A549 (cell line): ENCODE results near the gene SMIM32. TPM values are rescaled to one million over a fixed set of nuclear protein-coding genes. Genes with fewer than 3 reads are reported as not detected.

Experiments
- ATAC-seq, 2 experiments: fragments of 200-7000 bp in 1 of 2; fragments of >200 bp in 1 of 2; cut with Nextera tagmentation in 1 of 2; cut with Tn5 transposase in 1 of 2; 3 replicates each; pipeline versions ENCODE4 v1.8.0 to v1.9.1; 2018 to 2020; ENCODE audit warnings: mild to moderate bottlenecking in 1 of 2, moderate library complexity in 1 of 2
- CTCF ChIA-PET: fragments of 300-600 bp; sonication (Branson Sonifier 250); formaldehyde crosslinking; extraction: SDS; loops from one replicate; lab custom pipeline; 2021; ENCODE audit warnings: antibody characterized with exemption, inconsistent platforms; lab: Yijun Ruan, JAX
- POLR2A ChIA-PET: fragments of 350-600 bp; formaldehyde crosslinking; extraction: SDS; loops from one replicate; lab custom pipeline; 2021; ENCODE audit warnings: antibody characterized with exemption, inconsistent platforms; lab: Yijun Ruan, JAX
- DNase-seq, 2 experiments: peaks; one replicate each; pipeline versions ENCODE4 v3.0.0 to v3.0.0-alpha.2; 2011 to 2016; ENCODE audit warnings: low read depth in 1 of 2, low spot score in 1 of 2
- FAIRE-seq: peaks from 2 replicates; lab custom pipeline; 2011; peaks lifted over from hg19 to GRCh38; lab: Jason Lieb, UNC
- H3K27ac ChIP-seq, 2 experiments: fragments of >200 bp; sonication (Bioruptor Twin); formaldehyde crosslinking; 3 replicates each; pipeline ENCODE4 v1.5.1; 2016 to 2017
- H3K4me1 ChIP-seq: fragments of >200 bp; sonication (Bioruptor Twin); formaldehyde crosslinking; 3 replicates; pipeline ENCODE4 v1.6.1; 2016
- H3K4me2 ChIP-seq: fragments of >200 bp; sonication (Bioruptor Twin); formaldehyde crosslinking; 3 replicates; pipeline ENCODE4 v1.6.1; 2016
- H3K4me3 ChIP-seq: fragments of >200 bp; sonication (Bioruptor Twin); formaldehyde crosslinking; 3 replicates; pipeline ENCODE4 v1.5.1; 2016
- H3K9me3 ChIP-seq: fragments of >200 bp; sonication (Bioruptor Twin); formaldehyde crosslinking; 3 replicates; pipeline ENCODE4 v1.6.1; 2016
- CBX2 ChIP-seq: fragments of 200-600 bp; sonication (generic); IDR thresholded peaks from 2 replicates; pipeline ENCODE4 v1.6.1; 2016; ENCODE audit warnings: low read depth, mild to moderate bottlenecking, borderline replicate concordance
- CBX8 ChIP-seq: fragments of 200-600 bp; sonication (generic); IDR thresholded peaks from 2 replicates; pipeline ENCODE4 v1.6.1; 2016
- CEBPB ChIP-seq, 2 experiments: fragments of >200 bp in 1 of 2; sonication (Bioruptor Twin) in 1 of 2; formaldehyde crosslinking in 1 of 2; IDR thresholded peaks; 2 replicates each; pipeline ENCODE4 v1.6.1; 2012 to 2016
- CHD4 ChIP-seq: fragments of 200-600 bp; sonication (generic); IDR thresholded peaks from 2 replicates; pipeline ENCODE4 v1.6.1; 2016; ENCODE audit warnings: antibody characterized with exemption, mild to moderate bottlenecking, borderline replicate concordance
- EHMT2 ChIP-seq: fragments of 200-600 bp; sonication (generic); IDR thresholded peaks from 2 replicates; pipeline ENCODE4 v1.6.1; 2016; ENCODE audit warnings: antibody characterized with exemption, low read depth, mild to moderate bottlenecking, moderate library complexity
- EP300 ChIP-seq, 2 experiments: fragments of >200 bp; sonication (Bioruptor Twin); formaldehyde crosslinking; IDR thresholded peaks; 2 replicates in 1 of 2; 3 replicates in 1 of 2; pipeline ENCODE4 v1.6.1; 2016 to 2017
- ESRRA ChIP-seq: fragments of 150-350 bp; IDR thresholded peaks from 2 replicates; pipeline ENCODE4 v1.6.1; 2014; ENCODE audit warnings: mild to moderate bottlenecking, low read length, borderline replicate concordance
- FOSL2 ChIP-seq, 2 experiments: fragments of 450-650 bp in 1 of 2; fragments of >200 bp in 1 of 2; sonication (Bioruptor Twin) in 1 of 2; formaldehyde crosslinking; IDR thresholded peaks; 2 replicates each; pipeline versions ENCODE4 v1.5.0 to v1.6.1; 2016 to 2020; ENCODE audit warnings: mild to moderate bottlenecking in 1 of 2, moderate library complexity in 1 of 2
- FOXS1 ChIP-seq: fragments of 250-450 bp; sonication (Bioruptor Pico); IDR thresholded peaks from 2 replicates; pipeline ENCODE4 v1.5.0; 2020; ENCODE audit warnings: mild to moderate bottlenecking, moderate library complexity
- GATA3 ChIP-seq: IDR thresholded peaks from 2 replicates; pipeline ENCODE4 v1.6.1; 2012; ENCODE audit warnings: borderline replicate concordance
- HDAC2 ChIP-seq: fragments of 200-600 bp; sonication (generic); IDR thresholded peaks from 2 replicates; pipeline ENCODE4 v1.6.1; 2016
- HES2 ChIP-seq: fragments of >200 bp; sonication (Bioruptor Twin); formaldehyde crosslinking; IDR thresholded peaks from 2 replicates; pipeline ENCODE4 v1.6.1; 2016
- HMGXB4 ChIP-seq: fragments of 250-450 bp; sonication (Bioruptor Pico); IDR thresholded peaks from 2 replicates; pipeline ENCODE4 v1.5.0; 2021; ENCODE audit warnings: mild to moderate bottlenecking, moderate library complexity, borderline replicate concordance
- HOXB13 ChIP-seq: fragments of 250-450 bp; sonication (Bioruptor Pico); IDR thresholded peaks from 2 replicates; pipeline ENCODE4 v1.5.0; 2020; ENCODE audit warnings: low read depth, mild to moderate bottlenecking, moderate library complexity
- MAFK ChIP-seq: fragments of 450-650 bp; IDR thresholded peaks from 2 replicates; pipeline ENCODE4 v1.6.1; 2014; ENCODE audit not compliant: partially characterized antibody
- MAX ChIP-seq: IDR thresholded peaks from 2 replicates; pipeline ENCODE4 v1.6.1; 2012
- NFE2L2 ChIP-seq: fragments of 150-350 bp; conservative IDR thresholded peaks from 2 replicates; pipeline ENCODE4 v1.6.1; 2014; ENCODE audit warnings: low read length
- NR3C1 ChIP-seq: fragments of >200 bp; sonication (Bioruptor Twin); formaldehyde crosslinking; IDR thresholded peaks from 3 replicates; pipeline ENCODE4 v1.6.1; 2017
- POLR2A ChIP-seq: IDR thresholded peaks from 2 replicates; pipeline ENCODE4 v1.6.1; 2012; ENCODE audit warnings: mild to moderate bottlenecking, low read length
- TFCP2L1 ChIP-seq: fragments of 250-450 bp; sonication (Bioruptor Pico); IDR thresholded peaks from 2 replicates; pipeline ENCODE4 v1.5.0; 2021; ENCODE audit warnings: mild to moderate bottlenecking
- ZC3H11A ChIP-seq: fragments of 450-650 bp; IDR thresholded peaks from 2 replicates; pipeline ENCODE4 v1.6.1; 2014; ENCODE audit warnings: antibody characterized with exemption, mild to moderate bottlenecking
- WGBS: methylation state at CpG from one replicate; pipeline ENCODE4 v1.1.6; 2017; ENCODE audit errors: missing lambda C conversion rate; 5-methylcytosine and 5-hydroxymethylcytosine counted together
- polyA plus RNA-seq, 4 experiments: library from polyadenylated mRNA; depleted of rRNA in 3 of 4; stranded (reverse); fragments of >200 nt; fragmentation: RNase III in 1 of 4; extraction: RNeasy Plus Mini Kit Qiagen cat#74134 plus additional on column Dnase treatment in 1 of 4; gene quantifications; 2 replicates in 3 of 4; 3 replicates in 1 of 4; pipeline ENCODE4 v1.2.3, GENCODE V29; 2011 to 2017
- TF ChIP-seq, protein P1 (sequence below): IDR thresholded peaks from 2 replicates; pipeline ENCODE4 v1.6.1; 2012

SMIM32 gene
- polyA plus RNA-seq, 2 of the 4 experiments (the other 2 are of a cell fraction) = not detected

GRCh38 chr5:136155078-136155477, 37.9 kb downstream of the SMIM32 start:
- TF ChIP-seq MAFK (peak; percentile 71), CHD4 (no peak)
- H3K4me2 ChIP-seq = no peak overlapping the region
- ATAC-seq (no peak), FAIRE-seq (no peak), DNase-seq (no peak)
- H3K27ac ChIP-seq = no peak overlapping the region
- CTCF ChIA-PET = interaction anchor here (1.0 kb wide), 1 partner anchor 23 kb away, joined by 3 read pairs; no protein-coding TSS in a partner anchor
- peaks cover 19% of the 10 kb centered on the region for H3K4me1 ChIP-seq
- no peaks in the 10 kb centered on the region for H3K9me3 ChIP-seq
- 96% methylated on average over 2 of the region's 2 CpGs for WGBS
- no peak overlapping the region for H3K4me3 ChIP-seq
- POLR2A ChIA-PET = no interaction called here

DNA sequence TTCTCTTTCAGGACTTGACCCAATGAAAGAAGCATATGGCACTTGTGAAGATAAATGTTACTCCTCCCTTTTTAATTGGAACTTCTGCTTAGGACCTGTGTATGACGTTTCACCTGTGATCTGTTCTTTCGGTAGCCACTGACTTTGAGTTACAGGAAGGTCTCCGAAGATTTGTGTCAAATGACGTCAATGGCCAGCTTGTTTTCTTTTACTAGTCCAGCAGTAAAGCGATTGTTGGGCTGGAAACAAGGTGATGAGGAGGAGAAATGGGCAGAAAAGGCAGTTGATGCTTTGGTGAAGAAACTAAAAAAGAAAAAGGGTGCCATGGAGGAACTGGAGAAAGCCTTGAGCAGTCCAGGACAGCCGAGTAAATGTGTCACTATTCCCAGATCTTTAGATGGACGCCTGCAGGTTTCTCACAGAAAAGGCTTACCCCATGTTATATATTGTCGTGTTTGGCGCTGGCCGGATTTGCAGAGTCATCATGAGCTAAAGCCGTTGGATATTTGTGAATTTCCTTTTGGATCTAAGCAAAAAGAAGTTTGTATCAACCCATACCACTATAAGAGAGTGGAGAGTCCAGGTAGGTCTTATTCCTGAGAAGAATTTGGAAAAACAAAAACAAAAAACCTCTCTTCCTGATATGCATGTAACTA, 39.3 kb downstream of the SMIM32 start:
- 90% methylated on average over 11 of the region's 11 CpGs for WGBS
- H3K4me1 ChIP-seq = peaks cover 32% of the 10 kb centered on the region

GRCh38 chr5:136149891-136150290, 43.1 kb downstream of the SMIM32 start:
- ATAC-seq (no peak), DNase-seq (no peak), FAIRE-seq (no peak)
- Histone ChIP-seq H3K4me3 (no peak overlapping the region), H3K4me2 (peak overlapping the region; percentile 40), H3K9me3 (no peaks in the 10 kb centered on the region), H3K4me1 (peaks cover 40% of the 10 kb centered on the region), H3K27ac (no peak overlapping the region)
- 86% methylated on average over 1 of the region's 1 CpG for WGBS
- CTCF ChIA-PET = interaction anchor here (0.7 to 1.0 kb wide), 2 partner anchors 13 to 45 kb away, joined by 3 to 4 read pairs; no protein-coding TSS in a partner anchor
- TF ChIP-seq, protein P1, sequence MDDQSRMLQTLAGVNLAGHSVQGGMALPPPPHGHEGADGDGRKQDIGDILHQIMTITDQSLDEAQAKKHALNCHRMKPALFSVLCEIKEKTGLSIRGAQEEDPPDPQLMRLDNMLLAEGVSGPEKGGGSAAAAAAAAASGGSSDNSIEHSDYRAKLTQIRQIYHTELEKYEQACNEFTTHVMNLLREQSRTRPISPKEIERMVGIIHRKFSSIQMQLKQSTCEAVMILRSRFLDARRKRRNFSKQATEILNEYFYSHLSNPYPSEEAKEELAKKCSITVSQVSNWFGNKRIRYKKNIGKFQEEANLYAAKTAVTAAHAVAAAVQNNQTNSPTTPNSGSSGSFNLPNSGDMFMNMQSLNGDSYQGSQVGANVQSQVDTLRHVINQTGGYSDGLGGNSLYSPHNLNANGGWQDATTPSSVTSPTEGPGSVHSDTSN = no peak
- TF ChIP-seq EHMT2 (no peak), CEBPB (IDR thresholded peaks at IDR 0.05) (peak in 1 of 2 experiments; percentile 55; a peak in 2 of 4 replicates), FOXS1 (CRISPR knock-in tag) (no peak), GATA3 (no peak), CBX8 (no peak), CBX2 (no peak), HOXB13 (CRISPR knock-in tag) (no peak)
- POLR2A ChIA-PET = no interaction called here

More for the DNA sequence above, 39.3 kb downstream of the SMIM32 start:
- ATAC-seq (no peak), FAIRE-seq (no peak), DNase-seq (no peak)
- no peak for TF ChIP-seq NR3C1
- TF ChIP-seq FOSL2 (IDR thresholded peaks at IDR 0.05) = no peak
- no peak for TF ChIP-seq FOSL2 (CRISPR knock-in tag; IDR thresholded peaks at IDR 0.05)
- TF ChIP-seq, protein P1 = no peak
- no peak for TF ChIP-seq HES2
- no peak for TF ChIP-seq MAX
- TF ChIP-seq TFCP2L1 (CRISPR knock-in tag) = no peak
- no peak for TF ChIP-seq ESRRA
- no peak for TF ChIP-seq NFE2L2
- TF ChIP-seq HDAC2 = no peak
- no peak for TF ChIP-seq POLR2A
- no peak for TF ChIP-seq EP300 (IDR thresholded peaks at IDR 0.05)
- no peak for TF ChIP-seq HMGXB4 (CRISPR knock-in tag)
- TF ChIP-seq CBX8 = no peak
- no peak for TF ChIP-seq ZC3H11A
- POLR2A ChIA-PET = no interaction called here
- CTCF ChIA-PET = interaction anchor here (2.5 to 2.6 kb wide), 2 partner anchors 9 to 20 kb away, joined by 8 to 10 read pairs; no protein-coding TSS in a partner anchor
- Histone ChIP-seq H3K4me2 (no peak overlapping the region), H3K27ac (no peak overlapping the region), H3K9me3 (no peaks in the 10 kb centered on the region), H3K4me3 (no peak overlapping the region)
